GM21381 (cell line): Measurements from ENCODE around the gene SPNS1.
A peak's percentile ranks its signal among the peaks of the same experiment; 100 is the strongest.
"Not testable (repeated sequence)": the region's sequence is repeated elsewhere in the genome, so short reads cannot be mapped to it uniquely, and the experiment has no call there.

Experiments
- ATAC-seq: cut with Tn5 transposase; IDR thresholded peaks from one replicate; pipeline ENCODE4 v1.9.1; 2021; ENCODE audit warnings: mild to moderate bottlenecking, moderate library complexity; ENCODE audit not compliant: unreplicated experiment

SPNS1 gene

GRCh38 chr16:28974437-28975157 lies at the start of gene SPNS1:
Gene SPNS1, plus strand, starts transcription at chr16:28974778. Its CDS starts 374 bp downstream, at chr16:28975152.
- peak; percentile 88 for ATAC-seq

DNA sequence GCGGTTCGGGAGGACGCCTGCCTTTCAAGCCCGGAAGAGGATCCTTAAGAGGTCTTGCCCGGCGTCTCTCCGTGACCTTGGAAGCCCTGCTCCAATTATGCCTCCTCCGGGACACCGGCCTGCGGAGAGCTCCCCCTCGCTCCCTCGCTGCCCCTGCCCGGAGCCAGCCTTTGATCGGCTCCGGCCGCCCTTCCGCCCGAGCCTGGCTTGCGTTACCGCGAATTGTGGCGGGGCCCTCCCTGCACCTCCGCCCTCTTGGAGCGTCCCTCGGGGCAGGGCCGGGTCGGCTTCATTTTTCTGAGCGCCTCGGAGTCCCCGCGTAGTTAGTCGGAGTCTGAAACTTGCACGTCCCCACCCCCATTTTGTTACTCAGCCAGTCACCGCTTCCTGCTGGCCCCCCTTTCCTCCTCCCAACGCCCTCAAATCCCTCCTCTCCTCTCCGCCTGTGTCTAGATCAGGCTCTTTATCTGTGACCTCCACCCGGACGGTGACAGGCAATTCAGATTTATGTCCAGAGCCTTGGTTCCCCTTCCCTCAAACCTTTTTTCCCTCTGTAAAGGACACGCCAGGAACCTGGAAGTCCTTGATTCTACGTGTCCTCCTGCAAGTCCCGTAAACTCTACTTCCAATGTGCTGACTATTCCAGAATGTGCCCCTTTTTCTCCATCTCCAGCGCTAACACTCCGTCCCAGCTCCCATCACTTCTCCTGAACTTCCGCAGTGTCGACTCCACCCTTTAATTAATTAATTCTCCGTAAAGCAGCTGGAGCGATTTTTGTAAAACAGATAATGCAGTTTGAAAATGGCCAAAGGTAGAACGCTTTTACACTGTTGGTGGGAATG lies 49.0 kb upstream of the SPNS1 start:
- peak; percentile 38 for ATAC-seq

- ATAC-seq = not testable (repeated sequence)
Measured at GRCh38 chr16:28926284-28926683, 48.3 kb upstream of the SPNS1 start.

DNA sequence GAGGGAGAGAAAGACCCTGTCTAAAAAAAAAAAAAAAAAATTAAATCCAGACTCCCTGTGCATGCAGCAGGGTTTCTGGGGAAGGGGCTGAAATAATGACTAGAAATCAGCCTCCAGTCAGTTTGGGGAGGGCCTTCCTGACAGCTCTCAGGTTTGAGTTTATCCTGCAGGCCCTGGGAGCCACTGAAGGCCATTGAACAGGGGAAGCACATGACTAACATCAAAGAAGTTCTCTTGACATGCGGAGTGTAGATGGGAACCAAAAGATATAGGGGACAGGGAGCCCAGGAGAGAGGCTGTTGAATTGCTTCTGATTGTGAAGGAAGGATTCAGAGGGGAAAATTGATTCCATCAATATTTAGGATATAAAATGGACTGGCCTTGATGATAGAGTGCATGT lies 46.8 kb upstream of the SPNS1 start:
- ATAC-seq = no peak

DNA sequence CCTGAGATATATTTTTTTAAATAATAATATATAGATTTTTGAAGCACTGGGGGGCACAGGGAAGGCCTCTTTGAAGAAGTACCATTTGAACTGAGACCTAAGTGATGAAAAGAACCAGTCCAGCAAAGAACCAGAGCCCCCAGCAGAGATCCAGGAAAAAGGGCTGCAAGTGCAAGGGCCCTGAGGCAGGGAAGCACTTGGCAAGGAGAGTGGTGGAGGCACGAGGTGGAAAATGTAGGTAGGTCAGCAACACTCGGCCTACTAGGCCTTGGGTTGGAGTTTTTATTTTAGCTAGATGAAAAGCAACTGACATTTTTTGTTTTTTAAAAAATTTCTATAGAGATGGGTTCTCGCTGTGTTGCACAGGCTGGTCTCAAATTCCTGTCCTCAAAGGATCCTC lies 44.4 kb upstream of the SPNS1 start:
- ATAC-seq = no peak

DNA sequence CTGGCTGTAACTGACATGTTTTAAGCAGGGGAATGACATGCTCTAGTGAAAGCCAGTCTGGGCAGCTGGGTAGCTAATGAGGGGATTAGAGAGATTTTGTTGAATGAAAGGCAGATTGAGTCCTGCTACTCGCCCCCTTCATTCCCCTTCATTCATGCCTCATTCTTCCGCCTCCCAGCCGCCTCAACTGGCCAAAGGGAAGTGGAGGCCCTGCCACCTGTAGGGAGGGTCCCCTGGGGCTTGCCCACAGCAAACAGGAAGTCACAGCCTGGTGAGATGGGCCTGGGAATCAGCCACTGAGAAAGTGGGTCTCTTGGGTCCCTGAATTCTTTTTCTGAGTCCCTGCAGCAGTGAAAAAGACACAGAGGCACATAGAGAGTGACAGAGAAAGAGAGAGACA lies 43.9 kb upstream of the SPNS1 start:
- ATAC-seq = peak; percentile 47

- no peak for ATAC-seq
Measured at GRCh38 chr16:28931801-28932225, 42.8 kb upstream of the SPNS1 start, which contains the start of gene CD19. Gene CD19, plus strand, starts transcription at chr16:28931971. Its CDS starts 30 bp downstream, at chr16:28932001.

GRCh38 chr16:28932339-28933141 lies 42.0 kb upstream of the SPNS1 start:
- ATAC-seq = no peak

DNA sequence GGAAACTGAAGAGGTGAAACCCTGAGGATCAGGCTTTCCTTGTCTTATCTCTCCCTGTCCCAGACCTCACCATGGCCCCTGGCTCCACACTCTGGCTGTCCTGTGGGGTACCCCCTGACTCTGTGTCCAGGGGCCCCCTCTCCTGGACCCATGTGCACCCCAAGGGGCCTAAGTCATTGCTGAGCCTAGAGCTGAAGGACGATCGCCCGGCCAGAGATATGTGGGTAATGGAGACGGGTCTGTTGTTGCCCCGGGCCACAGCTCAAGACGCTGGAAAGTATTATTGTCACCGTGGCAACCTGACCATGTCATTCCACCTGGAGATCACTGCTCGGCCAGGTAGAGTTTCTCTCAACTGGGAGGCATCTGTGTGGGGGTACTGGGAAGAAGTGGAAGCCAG lies 41.4 kb upstream of the SPNS1 start:
- no peak for ATAC-seq

DNA sequence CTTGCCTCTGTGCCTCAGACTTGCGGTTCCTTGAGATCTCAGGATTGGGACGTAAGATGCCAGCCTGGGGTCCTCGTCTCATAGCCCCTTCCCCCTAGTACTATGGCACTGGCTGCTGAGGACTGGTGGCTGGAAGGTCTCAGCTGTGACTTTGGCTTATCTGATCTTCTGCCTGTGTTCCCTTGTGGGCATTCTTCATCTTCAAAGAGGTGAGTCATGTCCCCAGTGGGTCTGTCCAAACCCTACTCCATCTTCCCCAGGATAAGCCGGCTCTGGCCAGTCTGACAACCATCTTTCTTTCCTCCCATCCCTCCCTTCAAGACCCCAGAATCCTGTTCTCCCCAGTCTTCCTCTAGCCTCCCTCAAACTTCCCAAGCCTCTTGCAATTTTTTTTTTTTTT lies 39.2 kb upstream of the SPNS1 start:
- no peak for ATAC-seq

GRCh38 chr16:28935924-28936783 lies 38.4 kb upstream of the SPNS1 start:
- peak; percentile 72 for ATAC-seq

- ATAC-seq = no peak
Measured at GRCh38 chr16:28936784-28937155, 37.8 kb upstream of the SPNS1 start.

DNA sequence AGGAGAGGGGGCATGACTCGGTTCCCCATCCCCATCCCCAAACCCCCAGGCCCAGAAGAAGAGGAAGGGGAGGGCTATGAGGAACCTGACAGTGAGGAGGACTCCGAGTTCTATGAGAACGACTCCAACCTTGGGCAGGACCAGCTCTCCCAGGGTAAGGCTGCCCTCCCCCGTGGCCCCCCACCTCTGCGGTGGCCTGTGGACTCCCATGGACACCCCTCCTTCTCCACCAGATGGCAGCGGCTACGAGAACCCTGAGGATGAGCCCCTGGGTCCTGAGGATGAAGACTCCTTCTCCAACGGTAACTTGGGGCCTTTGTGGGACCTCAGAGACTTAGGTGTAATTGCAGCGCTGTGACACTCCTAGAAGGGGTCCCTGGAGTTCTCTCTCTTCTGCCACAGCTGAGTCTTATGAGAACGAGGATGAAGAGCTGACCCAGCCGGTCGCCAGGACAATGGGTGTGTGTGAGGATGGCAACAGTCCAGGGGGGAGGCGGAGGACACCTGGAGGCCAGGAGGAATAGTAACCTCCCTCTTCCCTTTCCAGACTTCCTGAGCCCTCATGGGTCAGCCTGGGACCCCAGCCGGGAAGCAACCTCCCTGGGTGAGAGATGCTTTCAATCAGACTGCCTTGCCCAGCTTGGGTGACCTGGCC lies 37.2 kb upstream of the SPNS1 start:
- ATAC-seq = no peak

GRCh38 chr16:28938721-28939120 lies 35.9 kb upstream of the SPNS1 start:
- ATAC-seq = no peak

GRCh38 chr16:28939825-28940224 lies 34.8 kb upstream of the SPNS1 start:
- ATAC-seq = not testable (repeated sequence)

DNA sequence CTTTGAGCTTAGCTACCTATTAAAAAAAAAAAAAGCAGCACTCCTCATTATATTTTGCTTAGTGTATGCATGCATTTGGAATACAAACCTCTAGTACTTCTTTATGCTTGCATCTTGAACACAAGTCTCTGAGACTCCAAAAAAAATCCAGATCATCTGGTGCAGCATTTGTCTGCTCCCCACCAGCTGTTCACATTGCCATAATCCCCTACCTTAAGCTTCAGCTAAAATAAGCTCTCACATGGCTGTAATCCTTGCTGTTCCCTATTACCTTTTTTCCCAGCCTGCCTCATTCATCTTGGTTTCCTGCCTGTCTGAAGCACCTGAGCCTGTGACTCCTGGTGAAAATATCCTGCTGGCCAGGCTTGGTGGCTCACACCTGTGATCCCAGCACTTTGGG lies 31.3 kb upstream of the SPNS1 start:
- ATAC-seq = no peak

- no peak for ATAC-seq
Measured at GRCh38 chr16:28946681-28947080, 27.9 kb upstream of the SPNS1 start.

DNA sequence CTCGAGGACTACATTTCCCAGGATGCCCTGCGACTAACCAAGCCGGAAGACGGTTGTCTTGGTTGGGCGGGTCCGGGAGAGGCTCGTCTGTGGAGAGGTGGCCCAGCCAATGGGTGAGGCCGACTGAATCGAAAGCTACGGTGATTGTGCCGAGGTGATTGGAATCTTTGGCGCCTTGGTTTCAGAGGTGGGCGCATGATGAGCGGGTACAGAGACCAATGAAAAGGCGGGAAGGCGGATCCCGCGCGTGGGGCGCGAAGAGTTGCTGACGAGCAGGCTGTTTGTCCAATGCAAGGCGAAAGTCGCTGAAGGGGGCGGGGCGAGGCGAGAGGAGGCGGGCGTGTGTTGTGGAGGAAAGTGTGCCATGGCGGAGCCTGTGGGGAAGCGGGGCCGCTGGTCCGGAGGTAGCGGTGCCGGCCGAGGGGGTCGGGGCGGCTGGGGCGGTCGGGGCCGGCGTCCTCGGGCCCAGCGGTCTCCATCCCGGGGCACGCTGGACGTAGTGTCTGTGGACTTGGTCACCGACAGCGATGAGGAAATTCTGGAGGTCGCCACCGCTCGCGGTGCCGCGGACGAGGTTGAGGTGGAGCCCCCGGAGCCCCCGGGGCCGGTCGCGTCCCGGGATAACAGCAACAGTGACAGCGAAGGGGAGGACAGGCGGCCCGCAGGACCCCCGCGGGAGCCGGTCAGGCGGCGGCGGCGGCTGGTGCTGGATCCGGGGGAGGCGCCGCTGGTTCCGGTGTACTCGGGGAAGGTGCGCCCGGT lies 23.7 kb upstream of the SPNS1 start, which contains the start of gene NFATC2IP:
Gene NFATC2IP (plus strand): TSS at position 290 of the 762 bp plus-strand sequence. CDS start 75 bp downstream, at position 365.
- ATAC-seq = peak; percentile 92

DNA sequence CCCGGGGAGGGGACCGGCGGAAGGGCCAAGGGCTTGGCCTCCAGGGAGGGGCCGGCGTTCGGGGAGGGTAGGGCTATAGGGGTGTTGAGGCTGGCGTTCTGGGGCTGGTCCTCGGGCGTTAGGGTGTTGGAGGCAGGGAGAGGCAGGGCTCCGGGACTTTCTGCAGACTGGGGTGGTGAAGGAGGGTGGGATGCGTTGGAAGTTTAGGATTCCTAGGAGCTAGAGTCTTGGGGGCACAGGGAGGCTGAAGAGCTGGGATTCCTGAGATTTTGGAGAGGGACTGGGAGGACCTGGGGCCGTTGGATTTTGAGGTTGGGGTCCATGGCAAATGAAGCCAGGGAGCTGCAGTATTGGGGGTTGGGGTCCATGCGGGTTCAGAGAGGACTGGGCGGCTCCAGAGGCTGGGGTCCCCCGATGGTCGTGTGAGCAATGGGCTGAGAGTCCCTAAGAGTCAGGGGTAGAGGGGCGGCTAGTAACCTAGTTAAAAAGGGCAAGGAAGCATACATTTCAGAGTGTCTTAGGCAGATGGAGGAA lies 23.1 kb upstream of the SPNS1 start:
- ATAC-seq = peak; percentile 20
